HG03135 (cell line): ENCODE measurements around the gene KDM4C.
A peak's percentile ranks its signal among the peaks of the same experiment; 100 is the strongest.

Experiments used
- ATAC-seq: cut with Tn5 transposase; IDR thresholded peaks from one replicate; pipeline ENCODE4 v1.9.1; 2021; ENCODE audit warnings: mild to moderate bottlenecking, moderate library complexity; ENCODE audit not compliant: unreplicated experiment

The KDM4C gene

DNA sequence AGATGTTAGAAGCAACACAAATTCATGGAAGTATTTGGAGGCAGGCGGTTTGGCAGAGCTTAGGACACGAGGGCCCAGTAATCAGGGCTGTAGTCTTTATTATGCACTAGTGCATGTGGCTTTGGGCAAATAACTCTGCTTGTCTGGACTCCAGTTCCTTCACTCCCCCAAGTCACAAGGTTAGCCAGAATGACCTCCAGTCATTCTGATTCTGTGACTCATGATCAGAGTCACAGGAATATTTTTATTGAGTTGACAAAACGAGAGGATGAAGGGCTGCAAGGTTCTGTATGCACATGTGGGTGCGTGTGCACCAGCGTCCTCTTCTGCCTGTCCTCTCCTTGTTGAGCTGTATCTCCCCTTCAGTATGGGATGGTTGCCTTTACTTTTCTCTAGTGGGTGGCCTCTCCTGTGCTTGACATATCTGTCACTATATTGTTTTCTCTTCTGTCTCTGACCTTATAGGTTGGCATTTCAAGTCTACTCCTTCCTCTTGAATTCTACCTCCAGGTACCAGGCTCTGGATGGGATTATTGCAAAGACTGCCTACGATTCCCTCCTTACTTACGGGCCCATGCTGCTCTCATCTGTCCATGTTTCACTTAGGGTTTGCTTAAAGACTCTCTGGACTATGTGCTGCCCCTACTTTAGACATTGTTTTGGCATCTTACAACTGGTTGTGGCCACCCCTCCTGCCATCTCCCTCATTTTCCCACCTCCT, 94.6 kb downstream of the KDM4C start:
- ATAC-seq = no peak

DNA sequence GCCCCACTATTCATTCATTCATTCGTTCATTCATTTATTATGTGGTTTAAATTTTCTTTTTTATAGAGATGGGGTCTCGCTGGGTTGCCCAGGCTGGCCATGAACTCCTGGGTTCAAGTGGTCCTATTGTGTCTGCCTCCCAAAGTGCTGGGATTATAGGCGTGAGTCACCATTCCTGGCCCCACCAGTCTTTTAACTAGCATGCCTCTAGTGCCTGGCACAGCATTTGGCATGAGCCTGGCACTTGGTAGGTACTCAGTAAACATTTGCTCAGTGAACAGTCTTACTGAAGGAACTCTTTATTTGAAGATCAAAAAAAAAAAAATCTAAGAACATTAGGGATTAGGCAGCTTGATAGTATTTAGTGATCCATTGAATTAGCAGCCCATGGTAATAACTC, 98.1 kb downstream of the KDM4C start:
- ATAC-seq = no peak

- no peak for ATAC-seq
Measured at GRCh38 chr9:6864102-6864501, 106.3 kb downstream of the KDM4C start.

GRCh38 chr9:6869081-6869948, 111.5 kb downstream of the KDM4C start:
- no peak for ATAC-seq

DNA sequence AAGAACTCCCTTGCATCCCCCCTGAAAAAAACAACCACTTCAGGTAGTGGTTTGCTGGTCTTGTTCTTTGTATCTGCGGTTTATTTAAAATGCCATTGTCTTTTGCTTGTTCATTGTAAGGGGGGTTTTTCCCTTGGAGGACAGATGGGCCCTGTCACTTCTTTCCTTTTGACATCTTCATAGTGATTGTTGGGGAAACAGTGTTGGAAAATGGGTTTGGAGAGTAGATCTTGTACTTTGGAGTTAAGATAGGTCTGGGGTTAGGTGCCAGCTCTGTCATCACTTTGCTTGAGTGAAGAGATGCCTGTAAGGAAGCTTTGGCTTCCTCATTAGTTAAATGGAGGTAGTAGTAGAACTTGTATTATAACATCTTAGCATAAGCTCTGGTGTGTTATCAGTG, 112.4 kb downstream of the KDM4C start:
- no peak for ATAC-seq

GRCh38 chr9:6870650-6871477, 113.1 kb downstream of the KDM4C start:
- ATAC-seq = no peak

GRCh38 chr9:6873857-6874256, 116.1 kb downstream of the KDM4C start:
- ATAC-seq = no peak

- ATAC-seq = no peak
Measured at GRCh38 chr9:6876195-6876894, 118.6 kb downstream of the KDM4C start.

DNA sequence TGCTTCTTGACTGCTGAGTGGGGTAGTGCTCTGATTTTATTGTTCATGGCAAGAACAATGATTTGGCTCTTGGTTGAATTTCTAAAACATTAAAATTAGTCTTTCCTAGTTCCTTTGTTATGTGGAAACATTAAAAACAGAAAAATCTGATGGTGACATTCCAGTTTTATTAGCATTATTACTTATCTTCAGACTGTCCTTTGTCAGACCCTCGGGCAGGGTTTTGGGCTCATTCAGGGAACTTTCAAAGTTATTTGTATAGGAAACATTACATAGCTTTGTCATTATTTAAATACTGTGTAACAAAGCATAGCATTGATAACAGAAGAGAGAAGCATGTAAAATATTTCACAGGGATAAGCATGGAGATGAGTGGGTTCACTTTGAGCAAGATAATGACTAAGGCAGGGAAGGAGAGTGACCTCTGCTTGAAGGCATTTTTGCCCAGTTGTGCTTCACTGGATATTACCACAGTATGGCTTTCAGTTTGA, 119.9 kb downstream of the KDM4C start:
- ATAC-seq = no peak

GRCh38 chr9:6880626-6881025, 122.9 kb downstream of the KDM4C start:
- ATAC-seq = no peak

DNA sequence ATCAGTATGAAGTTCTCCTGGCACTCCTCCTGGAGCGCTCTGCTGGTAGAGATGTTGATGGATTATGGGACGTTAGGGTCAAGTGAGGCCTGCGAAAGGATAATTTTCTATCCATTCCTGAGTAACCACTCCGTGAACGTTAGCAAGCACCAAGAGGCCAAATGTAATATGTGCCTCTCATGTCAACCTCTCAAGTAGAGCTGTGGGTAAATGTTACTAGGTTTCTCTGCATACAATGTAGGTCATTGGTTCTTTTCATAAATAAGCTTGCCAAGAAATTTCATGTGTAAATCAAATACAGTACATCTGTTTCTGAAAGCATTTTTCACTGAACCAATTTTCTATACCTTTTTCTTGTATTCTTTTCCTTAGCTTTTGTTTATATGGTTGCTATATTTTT, 126.3 kb downstream of the KDM4C start:
- ATAC-seq = no peak

- ATAC-seq = no peak
Measured at GRCh38 chr9:6884990-6885389, 127.2 kb downstream of the KDM4C start.

- no peak for ATAC-seq
Measured at GRCh38 chr9:6887051-6887450, 129.3 kb downstream of the KDM4C start.

DNA sequence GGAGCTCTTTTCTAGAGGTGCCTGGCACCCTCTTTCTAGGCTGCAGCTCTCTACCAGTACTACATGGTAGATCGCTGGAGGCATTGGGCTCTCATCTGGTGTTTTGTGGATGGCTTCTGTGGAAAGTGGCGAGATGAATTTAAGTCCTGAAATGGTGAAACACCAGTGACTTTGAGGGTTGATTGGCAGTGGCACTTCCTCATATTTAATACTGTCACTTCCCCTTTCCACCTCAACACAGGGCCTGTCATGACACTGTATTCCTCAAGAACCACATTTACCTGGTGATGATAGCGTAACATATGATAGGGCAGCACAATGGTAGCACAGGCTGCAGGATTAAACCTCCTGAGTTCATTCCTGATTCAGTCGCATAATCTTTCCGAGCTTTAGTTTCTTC, 132.1 kb downstream of the KDM4C start:
- ATAC-seq = no peak

DNA sequence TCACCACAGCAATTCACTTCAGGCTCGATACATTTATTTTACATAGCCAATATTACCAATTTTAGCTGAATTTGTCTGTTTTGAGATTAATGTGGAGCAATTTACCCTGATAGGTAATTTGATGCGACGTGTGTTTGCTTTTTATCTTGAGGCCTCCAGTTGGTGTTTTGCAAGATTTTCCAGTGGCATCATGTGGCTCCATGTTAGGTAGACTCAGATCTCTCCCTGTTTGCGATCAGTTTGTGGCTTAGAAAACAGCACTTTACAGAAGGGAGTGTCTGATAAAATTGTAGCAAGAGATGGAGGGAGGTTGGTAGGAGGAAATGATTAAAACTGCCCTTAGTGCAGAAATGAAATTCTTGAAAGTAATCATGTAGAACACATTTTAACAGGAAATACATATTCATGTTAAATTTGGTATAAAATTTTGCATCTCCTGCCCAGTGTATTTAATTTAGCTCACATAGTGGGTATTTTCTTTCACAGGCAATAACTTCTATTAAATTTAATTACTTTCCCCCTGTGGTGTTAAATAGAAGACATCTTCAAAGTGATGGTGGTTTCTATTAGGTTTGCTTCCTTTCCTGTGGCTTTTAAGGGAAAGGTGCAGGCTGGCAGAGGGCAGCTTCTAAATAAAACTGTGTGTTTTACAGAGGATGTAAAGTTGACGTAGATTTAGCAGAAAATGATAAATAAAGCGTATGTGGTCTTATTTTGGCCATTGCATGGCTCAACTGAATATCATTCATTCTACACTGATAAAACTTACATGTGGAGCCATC, 135.8 kb downstream of the KDM4C start:
- ATAC-seq = peak; percentile 31

GRCh38 chr9:6894135-6894534, 136.4 kb downstream of the KDM4C start:
- ATAC-seq = peak; percentile 89

DNA sequence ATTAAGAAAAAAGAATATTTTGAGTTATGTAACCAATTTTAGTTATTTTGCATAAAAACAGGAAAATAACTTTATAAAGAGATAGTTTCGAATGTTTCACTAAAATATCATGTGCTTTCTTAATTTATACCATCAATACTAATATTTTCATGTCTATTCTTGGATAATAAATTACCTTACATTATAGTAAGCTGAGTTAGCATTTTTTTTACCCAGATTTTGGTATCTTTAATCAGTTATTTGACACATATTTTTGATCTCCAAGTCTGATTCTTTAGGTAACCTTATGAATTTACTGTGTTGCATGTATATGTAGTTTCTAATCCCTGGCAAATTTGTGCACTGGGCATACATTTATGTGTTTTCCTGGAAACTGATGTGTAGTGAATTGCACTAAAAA, 138.0 kb downstream of the KDM4C start:
- no peak for ATAC-seq

DNA sequence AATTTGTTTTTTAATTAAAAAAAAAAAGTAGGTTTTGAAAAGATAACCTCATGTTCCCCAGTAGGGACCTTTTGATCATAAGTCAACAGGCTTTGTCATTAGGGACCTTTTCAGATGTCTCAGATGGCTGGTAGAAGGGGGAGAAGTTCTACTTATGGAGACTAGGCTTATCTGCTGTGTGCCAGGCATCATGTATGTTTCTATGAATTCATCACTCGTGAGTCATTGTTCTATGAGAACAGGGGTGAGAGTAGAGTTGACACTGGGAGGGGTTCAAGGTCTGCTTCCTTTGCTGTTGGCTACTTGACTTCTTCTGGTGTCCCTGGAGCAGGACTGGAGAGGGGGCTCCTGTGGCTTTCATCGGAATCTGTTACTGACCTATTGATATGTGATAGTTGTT, 138.8 kb downstream of the KDM4C start:
- no peak for ATAC-seq

DNA sequence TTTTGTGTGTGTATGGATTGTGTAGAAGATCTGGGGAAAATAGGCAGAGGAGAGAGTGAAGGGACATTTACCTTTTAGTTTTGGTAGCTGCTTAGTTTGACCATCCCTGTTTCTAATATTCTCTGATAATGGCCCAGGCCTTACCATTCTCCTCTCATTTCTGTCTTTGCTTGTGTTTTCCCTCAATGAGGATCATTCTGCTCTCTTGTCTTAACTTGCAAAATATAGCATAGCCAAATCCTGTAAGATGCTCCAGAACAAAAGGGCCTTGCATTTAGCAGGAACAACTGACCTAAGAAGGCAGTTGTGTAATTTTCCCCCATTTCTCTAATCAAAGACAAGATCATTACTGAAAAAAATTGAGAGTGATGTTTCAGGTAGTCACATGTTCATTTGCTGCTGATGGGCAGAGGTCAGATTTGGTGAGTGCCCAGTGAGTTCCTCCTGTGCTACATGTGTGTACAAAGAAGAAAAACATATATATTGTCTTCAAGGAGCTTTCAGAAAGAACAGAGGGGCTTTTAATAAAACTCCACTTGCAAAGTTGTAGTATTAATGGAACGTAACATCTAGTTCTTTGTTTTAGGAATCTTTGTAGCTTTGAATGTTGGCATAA, 139.5 kb downstream of the KDM4C start:
- no peak for ATAC-seq
